ENCODE results near the gene PTPRM.

PTPRM gene

DNA sequence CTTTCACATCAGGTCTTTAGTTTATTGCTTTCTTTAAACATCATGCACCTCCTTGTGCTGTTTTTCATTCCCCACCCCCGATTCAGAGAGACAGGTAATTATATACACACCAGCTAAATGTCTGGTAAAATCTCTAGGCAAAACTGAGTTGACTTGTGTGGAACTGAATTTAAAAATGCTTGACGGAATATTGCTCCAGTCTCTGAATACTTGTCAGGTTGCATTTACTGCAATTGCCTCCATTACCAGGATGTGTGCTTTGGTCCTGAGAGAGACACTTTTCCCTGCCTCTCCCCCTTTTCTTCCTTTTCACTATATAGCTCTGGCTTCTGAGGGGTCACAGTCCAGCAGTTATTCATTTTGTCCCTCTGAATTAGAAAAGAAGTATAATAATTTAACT lies 104.0 kb downstream of the PTPRM start:
- DNase-seq (ENCODE audit: low read depth): no peak

DNA sequence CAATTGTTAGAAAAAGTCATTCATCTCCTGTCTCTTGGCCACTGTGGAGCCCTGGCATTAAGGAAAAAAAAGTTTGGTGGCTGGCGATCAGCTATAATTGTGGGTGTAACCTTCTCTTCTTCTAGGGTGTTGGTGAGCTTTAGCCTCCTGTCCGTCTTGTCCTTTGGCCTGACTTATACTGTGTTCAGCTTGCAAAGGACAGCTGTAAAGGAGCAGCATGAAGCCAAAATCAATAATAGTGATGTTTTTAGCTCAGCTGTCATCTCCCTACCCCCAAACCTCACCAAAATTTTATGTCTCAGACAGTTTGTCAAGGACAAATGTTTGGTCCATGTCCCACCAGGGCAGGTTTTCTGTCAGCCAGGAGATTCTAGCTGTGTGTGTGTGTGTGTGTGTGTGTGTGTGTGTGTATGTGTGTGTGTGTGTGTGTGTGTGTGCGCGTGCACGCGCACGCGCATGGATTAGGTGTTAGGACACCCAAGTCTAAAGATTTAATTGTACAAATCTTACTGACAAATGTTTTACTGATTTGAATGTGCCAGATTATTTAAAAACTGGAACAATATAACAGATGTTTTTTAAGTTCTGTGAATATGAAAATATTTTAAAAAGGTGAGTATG lies 109.2 kb downstream of the PTPRM start:
- DNase-seq (ENCODE audit: low read depth): no peak

DNA sequence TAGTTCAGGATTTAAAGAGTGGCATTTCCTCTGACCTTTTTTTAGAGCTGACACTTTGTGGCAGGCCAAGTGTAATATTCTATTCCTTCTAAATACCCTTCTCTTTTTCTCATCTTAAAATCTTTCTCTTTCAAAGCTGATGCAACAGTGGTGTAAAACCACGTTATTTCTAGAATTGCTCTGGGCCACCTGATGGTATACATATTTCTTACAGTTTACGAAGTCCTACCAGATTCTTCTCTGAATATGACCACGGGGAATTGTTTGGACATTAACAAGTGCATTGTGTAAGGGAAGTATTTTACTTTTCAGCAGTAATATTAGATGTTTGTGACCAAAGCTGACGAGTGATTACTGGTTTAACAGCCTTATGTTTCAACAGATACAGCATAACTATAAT lies 109.9 kb downstream of the PTPRM start:
- no peak for DNase-seq (ENCODE audit: low read depth)

DNA sequence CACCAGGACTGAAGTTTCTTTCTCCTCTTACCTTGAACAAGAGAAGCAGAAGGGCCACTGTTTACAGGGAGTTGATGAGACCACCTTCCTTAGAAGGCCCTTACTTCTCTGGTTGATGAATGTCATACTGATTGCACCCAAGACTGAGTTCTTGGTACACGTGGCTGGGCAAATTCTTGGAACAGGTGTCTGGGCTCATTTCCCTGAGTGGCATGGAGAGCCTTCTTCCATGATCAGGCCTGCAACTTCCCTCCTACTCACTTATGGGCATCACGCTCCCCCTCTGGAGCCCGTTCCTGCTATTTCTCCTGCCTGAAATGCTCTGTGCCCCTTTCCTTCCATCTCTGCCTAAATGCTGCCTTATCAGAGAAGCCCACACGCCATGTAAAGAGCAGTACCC lies 110.3 kb downstream of the PTPRM start:
- DNase-seq (ENCODE audit: low read depth): no peak

DNA sequence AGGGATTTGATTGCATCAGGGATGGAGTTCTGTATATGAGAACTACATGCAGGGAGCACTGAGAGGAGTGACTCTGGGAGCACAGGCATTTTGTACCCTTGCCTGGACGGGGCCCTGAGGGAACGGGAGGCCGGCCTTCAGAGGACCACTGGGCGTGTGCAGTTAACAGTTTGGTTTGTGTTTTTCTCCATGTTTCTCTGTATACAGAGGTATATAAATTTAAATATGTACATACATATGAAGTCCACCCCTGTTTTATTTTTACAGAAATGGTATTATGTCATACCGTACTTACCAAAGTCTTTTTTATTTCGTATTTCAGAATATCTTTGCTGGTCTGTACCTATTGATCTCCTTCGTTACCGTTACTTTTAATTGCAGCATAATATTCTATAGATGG lies 111.3 kb downstream of the PTPRM start:
- no peak for DNase-seq (ENCODE audit: low read depth)

DNA sequence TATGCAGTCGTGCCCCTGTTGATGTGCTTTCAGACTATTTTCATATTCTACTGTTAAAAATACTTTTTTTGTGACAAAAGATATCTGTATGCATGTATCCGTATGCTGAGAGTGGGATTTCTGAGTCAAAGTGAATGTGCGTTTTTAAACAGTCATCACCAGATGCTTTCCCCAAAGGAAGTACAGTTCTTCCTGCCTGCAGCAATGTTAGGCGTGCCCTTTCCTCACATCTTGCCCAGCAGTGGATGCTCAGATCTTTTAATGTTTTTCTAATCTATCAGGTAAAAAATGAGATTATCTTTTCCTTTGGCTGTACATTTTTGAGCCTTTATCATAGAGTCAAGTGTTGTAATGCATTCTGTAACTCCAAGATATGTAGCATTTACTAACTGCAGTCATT lies 111.7 kb downstream of the PTPRM start:
- DNase-seq (ENCODE audit: low read depth): no peak

DNA sequence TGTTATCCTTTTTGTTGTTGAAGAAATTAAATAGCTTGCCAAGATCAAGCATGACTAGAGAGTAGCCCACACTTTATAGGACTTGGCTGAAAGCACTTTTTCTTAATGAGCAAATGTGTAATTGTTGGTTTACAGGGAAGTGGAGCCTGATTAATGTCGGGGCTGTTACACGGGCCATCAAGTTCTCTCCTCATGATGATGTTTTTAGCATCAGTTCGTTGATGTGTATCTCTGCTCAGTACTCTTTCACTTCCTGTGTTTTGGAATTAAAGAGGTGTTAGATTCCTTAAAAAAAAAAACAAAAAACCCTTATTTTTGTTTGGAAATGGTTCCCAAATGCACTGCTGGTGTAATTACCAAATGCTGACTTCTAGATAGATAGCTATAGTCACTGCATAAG lies 114.2 kb downstream of the PTPRM start:
- DNase-seq (ENCODE audit: low read depth): no peak

DNA sequence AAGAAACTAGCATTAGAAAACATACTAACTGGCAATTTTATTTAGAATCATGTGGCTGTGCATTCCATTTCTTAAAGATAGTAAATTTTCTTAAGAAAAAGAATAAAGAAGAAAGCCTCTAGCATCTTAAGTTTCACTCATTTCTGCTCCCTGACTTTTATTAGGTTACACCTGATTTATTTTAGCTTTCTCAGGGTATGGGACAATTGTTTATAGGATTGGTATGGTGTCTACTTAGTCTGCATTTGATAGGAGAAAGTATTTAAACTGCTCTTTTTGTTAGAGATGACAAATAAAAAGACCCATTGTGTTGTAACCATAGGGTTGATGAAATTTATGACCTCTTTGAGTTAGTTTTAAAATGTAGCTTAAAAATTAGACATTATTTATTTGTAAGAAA lies 115.2 kb downstream of the PTPRM start:
- no peak for DNase-seq (ENCODE audit: low read depth)

DNA sequence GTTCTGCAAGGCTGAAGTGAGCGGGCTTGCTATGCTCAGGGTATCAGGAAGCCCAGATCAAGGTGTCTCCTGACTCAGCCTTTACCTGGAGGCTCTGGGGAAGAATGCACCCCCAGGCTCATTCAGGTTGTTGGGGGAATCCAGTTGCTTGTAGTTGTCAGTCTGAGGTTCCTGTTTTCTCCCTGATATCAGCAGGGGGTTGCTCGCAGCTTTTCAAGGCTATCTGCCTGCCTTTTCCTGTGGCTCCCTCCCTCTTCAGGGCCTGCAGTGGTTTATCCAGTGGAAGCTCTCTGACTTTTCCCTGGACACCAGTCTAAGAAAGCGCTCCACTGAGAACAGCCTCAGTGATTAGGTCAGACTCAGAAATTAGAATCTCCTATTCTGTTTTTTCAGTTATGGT lies 116.6 kb downstream of the PTPRM start:
- DNase-seq (ENCODE audit: low read depth): no peak

DNA sequence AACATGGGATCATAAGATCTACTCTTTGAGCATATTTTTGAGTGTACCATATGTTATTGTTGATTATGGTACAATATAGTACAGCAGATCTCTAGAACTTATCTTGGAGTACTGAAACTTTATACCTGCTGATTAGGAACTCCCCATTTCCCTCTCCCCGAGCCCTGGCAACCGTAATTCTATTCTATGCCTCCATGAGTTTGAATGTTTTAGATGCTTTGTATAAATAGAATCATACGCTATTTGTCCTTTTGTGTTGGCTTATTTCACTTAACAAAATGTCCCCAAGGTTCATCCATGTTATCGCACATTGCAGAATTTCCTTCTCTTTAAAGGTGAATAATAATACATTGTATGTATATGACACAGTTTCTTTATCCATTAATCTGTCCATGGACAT lies 117.2 kb downstream of the PTPRM start:
- DNase-seq (ENCODE audit: low read depth): no peak

DNA sequence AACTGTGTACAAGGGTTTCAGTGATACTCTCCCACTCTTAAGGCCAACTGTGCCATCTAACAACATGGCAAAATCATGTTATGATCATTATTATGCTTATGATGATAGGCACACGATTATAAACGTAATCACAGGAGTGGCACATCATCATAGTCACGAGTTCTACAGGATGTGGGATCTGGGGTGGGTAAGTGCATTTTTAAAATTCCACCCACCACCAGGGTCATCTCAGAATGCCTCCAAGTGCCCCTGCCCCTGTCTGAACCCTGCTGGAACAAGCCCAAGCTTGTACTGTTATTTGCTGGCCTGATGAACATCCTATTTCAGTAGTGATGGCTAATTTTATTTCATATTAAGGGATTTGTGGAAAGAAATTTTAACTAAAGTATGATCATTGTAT lies 117.8 kb downstream of the PTPRM start:
- peak; percentile 23 for DNase-seq (ENCODE audit: low read depth)

DNA sequence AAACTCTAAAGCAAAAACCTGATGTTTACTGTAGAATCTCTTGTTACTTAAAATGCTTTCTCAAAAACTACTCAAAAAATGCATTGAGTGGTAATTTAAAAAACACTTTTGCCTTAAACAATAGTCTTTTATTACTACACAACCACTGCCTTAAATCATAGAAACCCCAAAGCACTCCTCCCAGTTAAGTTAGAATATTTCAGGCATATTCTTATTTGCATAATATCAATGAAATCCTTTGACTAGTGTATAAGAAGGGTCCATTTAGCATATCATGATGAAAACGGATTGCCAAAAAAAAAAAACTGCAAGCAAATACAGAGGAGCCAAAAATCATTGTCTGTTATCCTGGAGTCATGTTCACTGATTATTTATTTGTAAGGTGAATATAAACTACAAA lies 119.2 kb downstream of the PTPRM start:
- DNase-seq (ENCODE audit: low read depth): no peak

DNA sequence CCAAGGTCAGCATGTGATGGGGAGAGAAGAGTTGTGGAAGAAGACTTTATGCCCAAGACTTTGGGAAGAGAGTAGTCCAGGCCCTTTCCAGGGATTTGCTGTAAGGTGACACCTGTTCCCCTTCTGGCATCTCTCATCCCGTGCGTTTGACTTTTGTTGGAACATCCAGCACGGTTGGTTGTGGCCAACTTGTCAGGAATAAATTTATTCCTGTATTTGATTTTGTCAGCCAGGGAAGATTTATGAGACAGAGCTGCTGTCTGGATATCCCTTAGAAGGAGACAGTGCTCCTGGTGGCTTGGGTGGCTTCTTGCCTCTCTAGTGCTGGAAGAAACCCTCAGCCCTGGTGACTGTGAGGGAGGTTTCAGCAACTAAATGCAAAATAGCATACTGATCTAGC lies 121.5 kb downstream of the PTPRM start:
- DNase-seq (ENCODE audit: low read depth): no peak

DNA sequence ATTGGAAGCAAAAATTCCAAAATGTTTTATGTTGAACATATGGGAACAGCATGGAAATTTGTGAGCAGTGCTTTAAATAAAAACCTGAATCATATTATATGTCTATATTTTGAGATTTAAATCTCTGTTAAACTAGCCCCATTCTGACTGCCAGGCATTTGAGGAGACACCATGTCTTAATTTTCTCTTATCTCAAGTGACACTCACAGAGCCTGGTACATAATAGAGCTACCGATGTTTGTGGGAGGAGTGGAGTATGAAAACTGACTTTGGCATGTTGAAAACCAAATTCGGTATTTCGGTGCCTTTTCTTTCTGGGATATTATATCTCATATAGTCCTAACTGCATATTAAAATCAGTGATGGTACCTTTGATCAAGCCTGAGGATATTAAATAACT lies 124.1 kb downstream of the PTPRM start:
- DNase-seq (ENCODE audit: low read depth): no peak

DNA sequence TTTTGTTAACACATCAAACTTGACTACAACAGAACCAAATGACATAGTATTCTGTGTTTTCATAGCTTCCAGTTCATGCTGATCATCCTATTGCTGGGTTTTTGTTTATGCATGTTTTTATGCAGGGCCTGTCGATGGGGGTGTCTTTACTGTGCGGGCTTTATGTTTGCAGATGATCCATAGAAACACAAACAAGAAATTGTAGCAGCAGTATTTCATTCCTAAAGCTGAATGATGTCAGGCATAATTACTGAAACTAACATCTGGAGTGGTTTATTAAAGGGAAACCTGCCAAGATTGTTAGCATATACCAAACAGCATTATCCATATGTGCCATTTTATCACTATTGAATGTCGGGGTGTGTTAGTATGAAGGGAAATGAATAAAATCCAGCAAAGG lies 129.7 kb downstream of the PTPRM start:
- DNase-seq (ENCODE audit: low read depth): peak; percentile 11

DNA sequence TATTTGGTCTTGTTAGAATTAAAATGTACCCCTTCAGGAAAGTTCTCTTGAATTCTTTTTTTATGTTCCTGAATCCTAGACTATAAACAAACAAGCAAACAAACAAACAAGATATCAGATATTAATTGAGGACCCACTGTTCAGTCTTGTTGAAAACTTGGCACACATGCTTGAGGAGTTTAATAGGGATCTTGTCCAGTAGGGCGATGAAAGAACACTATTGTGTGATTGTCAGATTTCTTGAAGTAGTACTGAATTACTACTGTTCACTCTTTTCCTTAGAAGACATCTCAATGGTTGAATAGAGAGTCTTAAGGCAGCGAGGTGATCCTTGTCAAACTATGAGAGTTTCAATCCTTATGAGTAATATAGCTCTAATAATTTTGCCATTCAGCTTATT lies 130.2 kb downstream of the PTPRM start:
- no peak for DNase-seq (ENCODE audit: low read depth)

DNA sequence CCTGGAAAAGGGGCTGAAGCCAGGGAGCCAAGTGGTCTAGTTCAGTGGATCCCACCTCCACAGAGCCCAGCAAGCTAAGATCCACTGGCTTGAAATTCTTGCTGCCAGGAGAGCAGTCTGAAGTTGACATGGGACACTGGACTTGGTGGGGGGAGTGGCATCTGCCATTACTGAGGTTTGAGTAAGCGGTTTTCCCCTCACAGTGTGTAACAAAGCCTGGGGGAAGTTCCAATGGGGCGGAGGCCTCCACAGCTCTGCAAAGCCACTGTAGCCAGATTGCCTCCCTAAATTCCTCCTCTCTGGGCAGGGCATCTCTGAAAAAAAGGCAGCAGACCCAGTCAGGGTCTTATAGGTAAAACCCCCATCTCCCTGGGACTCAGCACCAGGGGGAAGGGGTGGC lies 144.4 kb downstream of the PTPRM start:
- no peak for DNase-seq (ENCODE audit: low read depth)

DNA sequence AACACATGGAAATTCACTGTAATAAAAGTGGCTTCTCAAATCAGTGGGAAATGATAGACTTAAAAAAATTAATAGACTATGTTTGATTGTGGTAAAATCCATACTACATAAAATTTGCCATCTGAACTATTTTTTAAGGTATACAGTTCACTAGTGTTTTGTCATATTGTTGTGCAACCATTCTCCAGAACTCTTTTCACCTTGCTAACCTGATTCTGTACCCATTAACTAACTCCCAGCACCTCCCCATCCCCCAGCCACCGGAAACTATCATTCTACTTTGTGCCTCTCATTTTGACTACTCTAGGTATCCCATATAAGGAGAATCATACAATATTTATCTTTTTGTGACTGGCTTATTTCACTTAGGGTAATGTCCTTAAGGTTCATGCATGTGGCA lies 153.3 kb downstream of the PTPRM start:
- DNase-seq (ENCODE audit: low read depth): no peak

DNA sequence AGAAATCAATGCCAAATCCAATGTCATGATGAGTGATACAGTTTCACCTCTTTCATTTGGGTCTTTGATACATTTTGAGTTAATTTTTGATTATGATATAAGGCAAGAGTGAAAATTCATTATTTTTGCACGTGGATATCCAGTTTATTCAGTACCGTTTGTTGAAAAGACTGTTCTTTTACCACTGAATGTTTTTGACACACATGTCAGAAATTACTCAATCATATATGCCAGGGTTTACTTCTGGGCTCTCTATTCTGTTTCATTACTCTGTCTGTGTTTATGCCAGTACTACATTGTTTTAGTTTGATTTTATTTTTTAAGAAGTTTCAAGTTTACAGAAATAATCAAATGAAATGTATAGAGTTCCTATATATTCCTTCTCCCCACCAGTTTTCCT lies 154.4 kb downstream of the PTPRM start:
- no peak for DNase-seq (ENCODE audit: low read depth)

DNA sequence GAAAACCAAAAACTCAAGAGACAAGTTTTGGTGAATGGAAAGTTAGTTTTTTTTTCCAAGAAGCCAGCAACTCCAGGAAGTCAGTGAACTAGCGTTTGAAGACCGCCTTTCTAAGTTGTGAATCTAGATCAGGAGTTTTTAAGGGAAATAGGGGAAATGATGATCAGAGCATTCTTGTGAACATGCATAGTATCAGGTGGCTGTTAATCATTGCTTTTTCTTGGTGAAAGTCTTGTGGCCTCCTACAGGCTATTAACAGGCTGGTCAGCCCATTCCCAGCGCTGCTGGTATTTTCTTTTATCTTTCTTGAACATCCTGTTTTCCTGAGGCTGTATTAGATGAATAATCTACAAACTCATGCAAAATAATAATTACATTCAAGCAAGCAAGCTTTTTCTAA lies 155.8 kb downstream of the PTPRM start:
- no peak for DNase-seq (ENCODE audit: low read depth)

DNA sequence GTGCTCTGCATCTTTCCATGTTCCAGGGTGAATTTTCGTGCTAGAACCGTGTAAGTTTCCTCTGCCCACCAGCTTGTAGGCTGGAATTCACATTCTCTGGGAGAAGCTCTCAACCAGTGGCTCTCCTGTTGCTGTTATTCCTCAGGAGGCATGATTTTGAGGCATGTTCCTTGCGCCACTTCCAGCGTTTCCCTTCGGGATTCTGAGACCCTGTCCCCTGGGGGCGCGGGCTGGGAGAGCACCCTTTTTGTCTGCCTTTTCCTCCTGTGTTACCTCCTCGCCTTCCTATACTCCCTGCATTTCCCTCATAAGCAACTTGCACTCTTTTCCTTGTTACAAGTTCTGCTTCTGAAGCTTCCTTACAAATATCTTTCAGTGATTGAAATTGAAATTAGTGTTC lies 156.4 kb downstream of the PTPRM start:
- no peak for DNase-seq (ENCODE audit: low read depth)

DNA sequence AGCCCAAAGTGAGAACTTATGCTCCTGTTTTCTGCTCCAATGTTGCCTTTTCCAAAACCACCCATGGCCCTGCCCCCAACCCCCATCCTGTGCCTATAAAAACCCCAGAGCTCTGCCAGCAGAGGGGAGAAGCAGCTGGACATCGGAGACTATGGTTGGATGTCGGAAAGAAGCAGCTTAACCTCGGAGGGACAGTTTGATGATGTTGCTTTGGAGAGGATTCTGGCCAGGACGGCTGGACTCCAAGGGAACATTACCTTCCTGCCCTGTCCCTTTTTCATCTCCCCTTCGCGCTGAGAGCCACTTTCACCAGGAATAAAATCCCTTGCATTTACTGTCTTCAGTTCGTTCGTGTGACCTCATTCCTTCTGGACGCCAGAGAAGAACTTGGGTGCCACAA lies 158.4 kb downstream of the PTPRM start:
- DNase-seq (ENCODE audit: low read depth): no peak

DNA sequence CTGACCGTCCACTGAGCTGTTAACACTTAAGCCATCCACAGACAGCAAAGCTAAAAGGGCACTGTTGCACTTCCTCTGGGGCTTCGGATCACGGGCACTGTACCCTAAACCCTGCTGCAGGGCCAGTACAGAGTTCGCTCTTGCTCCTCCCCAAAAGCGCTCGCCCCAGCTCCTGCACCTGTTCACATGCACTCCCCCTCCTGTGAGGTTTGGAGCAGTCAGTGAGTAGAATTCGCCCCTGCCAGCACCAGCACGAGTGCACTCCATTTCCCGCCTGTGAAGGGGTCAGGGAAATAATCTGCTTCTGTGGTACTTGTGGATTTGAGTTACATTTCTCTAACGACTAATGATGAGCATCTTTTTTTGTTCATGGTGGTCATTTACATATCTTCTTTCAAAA lies 158.8 kb downstream of the PTPRM start:
- no peak for DNase-seq (ENCODE audit: low read depth)

DNA sequence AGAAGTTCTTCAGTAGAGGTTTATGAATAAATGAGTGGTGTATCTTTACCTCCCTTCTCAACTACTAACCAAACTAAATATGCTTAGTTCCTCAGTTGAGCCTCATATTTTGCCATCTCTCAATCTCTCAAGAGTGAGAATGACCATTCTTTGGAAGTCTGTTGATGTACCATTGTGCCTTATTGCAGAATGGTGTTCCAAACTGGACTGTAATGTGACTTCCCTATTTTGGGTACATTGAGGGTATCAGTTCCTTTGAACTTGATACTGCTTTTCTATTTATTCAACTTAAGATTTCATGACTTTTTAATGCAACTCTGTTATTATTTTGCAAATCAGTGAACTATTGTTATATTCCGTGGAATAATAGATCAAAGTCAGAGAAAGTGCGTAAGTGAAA lies 159.4 kb downstream of the PTPRM start:
- DNase-seq (ENCODE audit: low read depth): no peak
